ENCODE measurements around the gene ANTKMT.
"Not testable (repeated sequence)": the region's sequence is repeated elsewhere in the genome, so short reads cannot be mapped to it uniquely, and the experiment has no call there.

ANTKMT gene

GRCh38 chr16:735982-736453, 15.1 kb downstream of the ANTKMT start:
- in situ Hi-C loops (cut with MboI; ENCODE audit: low sequenced_read_pairs), result no loop called here

GRCh38 chr16:736936-737481, 16.1 kb downstream of the ANTKMT start:
- in situ Hi-C loops (cut with MboI; ENCODE audit: low sequenced_read_pairs), result no loop called here

GRCh38 chr16:739560-740458, 18.9 kb downstream of the ANTKMT start:
- in situ Hi-C loops (cut with MboI; ENCODE audit: low sequenced_read_pairs), result no loop called here

- in situ Hi-C loops (cut with MboI; ENCODE audit: low sequenced_read_pairs), result no loop called here
Measured at GRCh38 chr16:740459-740763, 19.5 kb downstream of the ANTKMT start.

- in situ Hi-C loops (cut with MboI; ENCODE audit: low sequenced_read_pairs), result no loop called here
Measured at GRCh38 chr16:740764-741505, 20.0 kb downstream of the ANTKMT start, which contains the start of gene CIAO3. Gene CIAO3 (minus strand): TSS chr16:740997. CDS start chr16:740985, 12 bp downstream.

- in situ Hi-C loops (cut with MboI; ENCODE audit: low sequenced_read_pairs), result no loop called here
Measured at GRCh38 chr16:741986-742629, 21.2 kb downstream of the ANTKMT start.

- in situ Hi-C loops (cut with MboI; ENCODE audit: low sequenced_read_pairs), result not testable (repeated sequence)
Measured at GRCh38 chr16:742894-743293, 21.9 kb downstream of the ANTKMT start.

- in situ Hi-C loops (cut with MboI; ENCODE audit: low sequenced_read_pairs), result no loop called here
Measured at GRCh38 chr16:743794-744500, 23.0 kb downstream of the ANTKMT start.

- in situ Hi-C loops (cut with MboI; ENCODE audit: low sequenced_read_pairs), result no loop called here
Measured at GRCh38 chr16:745739-746138, 24.8 kb downstream of the ANTKMT start.

- in situ Hi-C loops (cut with MboI; ENCODE audit: low sequenced_read_pairs), result no loop called here
Measured at GRCh38 chr16:746637-747036, 25.7 kb downstream of the ANTKMT start.

GRCh38 chr16:747978-748746, 27.2 kb downstream of the ANTKMT start:
- in situ Hi-C loops (cut with MboI; ENCODE audit: low sequenced_read_pairs), result no loop called here

GRCh38 chr16:749010-749409, 28.1 kb downstream of the ANTKMT start:
- in situ Hi-C loops (cut with MboI; ENCODE audit: low sequenced_read_pairs), result no loop called here

GRCh38 chr16:750485-750884, 29.5 kb downstream of the ANTKMT start:
- in situ Hi-C loops (cut with MboI; ENCODE audit: low sequenced_read_pairs), result no loop called here

GRCh38 chr16:751152-752006, 30.4 kb downstream of the ANTKMT start:
- in situ Hi-C loops (cut with MboI; ENCODE audit: low sequenced_read_pairs), result no loop called here

- in situ Hi-C loops (cut with MboI; ENCODE audit: low sequenced_read_pairs), result no loop called here
Measured at GRCh38 chr16:752007-752312, 31.0 kb downstream of the ANTKMT start.

- in situ Hi-C loops (cut with MboI; ENCODE audit: low sequenced_read_pairs), result not testable (repeated sequence)
Measured at GRCh38 chr16:754121-754607, 33.2 kb downstream of the ANTKMT start.

GRCh38 chr16:754656-755055, 33.7 kb downstream of the ANTKMT start:
- in situ Hi-C loops (cut with MboI; ENCODE audit: low sequenced_read_pairs), result no loop called here

GRCh38 chr16:756428-756827, 35.5 kb downstream of the ANTKMT start:
- in situ Hi-C loops (cut with MboI; ENCODE audit: low sequenced_read_pairs), result no loop called here
